HG03565 (cell line): ENCODE data around the gene SUFU.

Experiments used
- ATAC-seq: cut with Tn5 transposase; IDR thresholded peaks from one replicate; pipeline ENCODE4 v1.9.1; 2021; ENCODE audit warnings: mild to moderate bottlenecking, moderate library complexity; ENCODE audit not compliant: unreplicated experiment

SUFU gene

GRCh38 chr10:102615361-102615760 is 111.6 kb downstream of the SUFU start:
- no peak for ATAC-seq

GRCh38 chr10:102616066-102616770 is 112.4 kb downstream of the SUFU start:
- no peak for ATAC-seq

GRCh38 chr10:102617041-102617440 is 113.3 kb downstream of the SUFU start:
- ATAC-seq: no peak

GRCh38 chr10:102617816-102618215 is 114.0 kb downstream of the SUFU start:
- no peak for ATAC-seq

- ATAC-seq: no peak
Observed at GRCh38 chr10:102619281-102619981, 115.7 kb downstream of the SUFU start.

GRCh38 chr10:102620138-102620590 is 116.4 kb downstream of the SUFU start:
- ATAC-seq: no peak

GRCh38 chr10:102620591-102621442 is 117.0 kb downstream of the SUFU start:
- ATAC-seq: no peak

- no peak for ATAC-seq
Observed at GRCh38 chr10:102621443-102622325, 117.9 kb downstream of the SUFU start.

GRCh38 chr10:102624094-102624493 is 120.3 kb downstream of the SUFU start:
- ATAC-seq: no peak

GRCh38 chr10:102624751-102625645 is 121.2 kb downstream of the SUFU start:
- no peak for ATAC-seq

- no peak for ATAC-seq
Observed at GRCh38 chr10:102626026-102626685, 122.4 kb downstream of the SUFU start.

GRCh38 chr10:102627291-102627735 is 123.5 kb downstream of the SUFU start:
- no peak for ATAC-seq

- ATAC-seq: no peak
Observed at GRCh38 chr10:102627736-102628293, 124.0 kb downstream of the SUFU start.

GRCh38 chr10:102628451-102628911 is 124.7 kb downstream of the SUFU start:
- ATAC-seq: no peak

GRCh38 chr10:102629661-102630614 is 126.2 kb downstream of the SUFU start:
- ATAC-seq: no peak

- ATAC-seq: no peak
Observed at GRCh38 chr10:102630663-102631062, 126.9 kb downstream of the SUFU start.
